Measurements from ENCODE around the gene HBS1L.
A peak's percentile ranks its signal among the peaks of the same experiment; 100 is the strongest.

HBS1L gene

DNA sequence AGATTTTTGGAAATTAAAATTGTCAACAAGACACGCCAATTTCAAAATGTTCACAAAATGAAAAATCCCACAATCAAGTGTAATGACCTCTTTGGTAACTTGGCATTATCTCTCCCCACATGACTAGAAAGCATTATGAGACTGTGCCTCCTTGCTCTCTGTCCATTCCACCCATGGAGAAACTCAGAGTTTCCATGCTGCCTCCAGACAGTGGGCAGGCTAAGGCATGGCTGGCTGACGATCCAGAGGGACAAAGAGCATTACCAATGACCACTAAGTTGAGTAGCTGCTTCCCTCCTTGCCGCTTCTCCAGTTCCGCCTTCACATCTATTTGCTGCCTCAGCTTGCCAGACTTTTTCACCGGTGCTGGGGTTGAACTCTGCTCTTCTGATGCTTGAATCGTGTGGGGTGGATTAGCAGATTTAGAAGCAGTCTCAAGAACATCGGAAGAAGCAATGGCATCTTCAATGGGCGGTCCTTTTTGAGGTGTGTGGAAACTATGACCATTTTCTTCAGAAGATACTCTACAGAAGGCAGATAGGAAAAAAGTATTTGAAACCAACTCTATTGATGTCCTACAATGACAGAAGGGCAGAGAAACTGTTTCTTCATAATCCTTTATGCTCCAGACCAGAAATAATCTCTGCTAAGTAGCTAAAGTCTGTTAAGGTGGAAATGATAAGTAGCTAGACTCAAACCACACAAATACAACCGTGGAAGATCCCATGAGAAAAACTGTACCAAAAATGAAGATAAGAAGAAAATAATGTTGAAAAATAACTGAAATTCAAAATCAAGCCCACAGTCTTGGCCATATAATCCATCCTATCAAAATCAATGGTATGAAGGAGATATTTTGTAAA lies 57.3 kb downstream of the HBS1L start:
- no peak for DNase-seq

DNA sequence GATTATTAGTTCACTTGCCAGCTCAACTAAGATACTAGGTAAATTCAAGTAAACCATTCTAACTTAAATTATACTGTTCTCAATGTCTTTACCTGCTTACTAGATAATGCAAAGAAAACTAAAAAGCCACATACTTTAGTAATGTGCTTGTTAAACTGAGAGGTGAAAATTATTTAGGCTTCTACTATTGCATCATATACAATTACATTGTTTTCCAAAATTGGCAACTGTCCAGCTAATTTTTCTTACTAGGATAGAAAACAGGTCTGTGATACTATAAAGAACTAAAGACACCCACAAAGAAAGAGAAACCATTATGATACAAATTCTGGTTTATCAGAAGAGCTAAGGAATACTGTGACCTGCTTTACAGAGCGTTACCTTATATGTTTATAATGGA lies 59.1 kb downstream of the HBS1L start:
- no peak for DNase-seq

DNA sequence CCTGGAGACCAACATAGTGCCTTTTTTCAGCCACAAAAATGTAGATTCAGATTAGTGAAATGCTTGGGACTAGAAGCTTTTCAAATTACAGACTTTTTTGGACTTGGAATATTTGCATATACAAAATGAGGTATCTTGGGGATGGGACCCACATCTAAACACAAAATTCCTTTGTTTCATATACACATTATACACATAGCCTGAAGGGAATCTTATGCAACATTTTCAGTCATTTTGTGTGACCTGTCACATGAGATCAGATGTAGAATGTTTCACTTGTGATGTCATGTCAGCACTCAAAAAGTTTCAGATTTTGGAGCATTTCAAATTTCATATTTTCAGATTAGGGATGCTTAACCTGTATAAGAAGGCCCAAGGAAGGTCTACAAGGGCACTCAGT lies 60.2 kb downstream of the HBS1L start:
- no peak for DNase-seq

DNA sequence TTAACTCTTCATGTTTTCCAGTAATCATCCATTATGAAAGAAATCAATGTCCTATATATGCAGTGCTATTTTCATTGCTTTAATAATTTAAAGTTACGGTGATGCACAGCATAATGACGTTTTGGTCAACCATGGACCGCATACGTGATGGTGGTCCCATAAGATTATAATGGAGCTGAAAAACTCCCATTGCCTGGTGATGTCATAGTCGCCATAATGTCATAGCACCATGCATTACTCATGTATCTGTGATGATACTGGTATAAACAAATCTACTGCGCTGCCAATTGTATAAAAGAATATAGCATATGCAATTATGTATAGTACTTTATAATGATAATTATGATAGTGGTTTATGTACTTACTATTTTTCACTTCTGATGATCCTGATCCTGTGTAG lies 62.5 kb downstream of the HBS1L start:
- no peak for DNase-seq

DNA sequence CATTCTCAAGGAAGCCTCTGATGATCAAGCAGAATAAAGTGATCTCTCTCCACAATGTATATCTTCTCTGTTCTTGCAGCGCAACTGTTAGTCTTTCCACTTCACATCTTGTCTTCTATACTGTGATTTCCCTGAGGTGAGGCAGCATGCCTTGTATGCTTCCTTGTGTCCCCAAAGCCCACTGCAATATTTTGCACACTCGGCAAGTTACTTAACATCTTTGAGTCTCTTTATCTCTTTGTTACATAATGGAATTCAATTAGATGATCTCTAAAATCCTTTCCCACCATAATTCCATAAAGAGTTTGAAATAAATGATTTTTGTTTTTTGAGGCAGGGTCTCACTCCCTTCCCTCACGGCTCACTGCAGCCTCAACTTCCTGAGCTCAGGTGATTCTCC lies 64.4 kb downstream of the HBS1L start:
- no peak for DNase-seq

DNA sequence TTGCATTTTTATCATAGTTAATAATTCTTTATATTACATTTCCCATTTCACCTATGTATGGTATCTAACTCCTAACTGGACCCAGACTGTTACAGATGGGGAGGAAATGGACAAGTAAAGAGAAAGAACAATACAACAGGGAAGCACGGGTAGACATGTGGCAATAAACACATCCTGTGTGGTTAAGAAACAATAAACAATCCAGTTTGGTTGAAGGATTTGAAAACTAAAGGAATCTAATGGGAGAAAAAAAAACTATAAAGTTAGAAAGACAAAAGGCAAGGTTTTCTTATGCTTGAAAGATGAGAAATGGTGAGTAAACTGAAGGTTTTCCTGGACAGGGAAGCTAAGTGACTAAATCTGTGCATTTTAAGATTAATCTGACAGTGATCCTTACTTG lies 69.8 kb downstream of the HBS1L start:
- DNase-seq = no peak

DNA sequence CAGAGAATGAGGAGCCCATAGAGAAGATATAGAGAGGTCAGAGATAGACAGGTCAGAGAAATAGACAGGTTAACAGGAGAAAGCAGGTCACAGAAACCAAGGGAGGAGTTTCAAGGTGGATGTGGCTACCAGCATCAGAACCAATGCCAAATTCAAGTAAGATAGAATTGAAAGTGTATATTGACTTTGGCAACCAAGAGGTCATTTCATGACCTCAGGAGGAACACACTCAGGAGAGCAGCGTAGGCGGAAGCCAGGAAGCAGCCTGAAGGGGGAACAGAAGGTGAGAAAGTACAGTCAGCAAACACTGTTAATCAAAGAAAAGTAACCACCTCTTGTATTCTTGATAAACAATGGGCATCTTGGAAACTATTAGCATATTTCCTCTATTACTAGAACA lies 70.8 kb downstream of the HBS1L start:
- DNase-seq = no peak

DNA sequence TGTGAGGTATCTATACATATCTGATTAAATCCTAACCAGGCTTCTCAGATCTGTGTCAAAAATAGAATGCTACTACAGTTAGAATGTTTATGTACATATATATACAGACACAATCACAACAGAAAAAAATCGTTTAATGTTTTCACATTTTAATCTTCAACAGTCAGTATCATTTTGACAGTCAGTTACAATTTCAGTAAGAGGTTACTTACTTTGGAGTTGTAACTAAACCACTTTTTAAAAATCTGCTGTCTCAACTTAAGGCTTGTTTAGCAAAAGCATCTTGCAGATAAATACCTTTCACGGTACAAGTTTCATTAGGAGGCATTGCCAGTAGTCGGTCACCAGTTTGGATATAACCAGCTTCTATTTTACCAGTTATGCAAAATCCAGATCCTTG lies 72.5 kb downstream of the HBS1L start:
- DNase-seq = no peak

DNA sequence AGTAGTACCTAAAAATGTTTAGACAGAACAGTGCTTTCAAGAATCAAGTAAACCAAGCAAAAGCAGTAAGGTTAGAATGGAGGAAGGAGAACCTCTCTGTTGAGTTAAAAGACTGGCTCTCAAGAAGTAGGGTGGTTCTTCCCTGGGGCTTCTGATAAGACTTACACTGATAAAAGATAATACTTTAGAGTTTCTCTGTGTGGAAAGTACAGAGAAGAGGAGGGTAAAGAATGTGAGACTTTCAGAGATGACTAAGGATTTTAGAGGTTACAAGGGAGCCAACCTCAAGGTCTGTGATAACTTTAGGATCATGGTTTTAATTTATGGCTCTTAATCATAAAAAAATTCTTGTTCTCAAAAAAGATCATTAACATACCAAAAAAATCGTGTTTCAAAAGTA lies 73.8 kb downstream of the HBS1L start:
- no peak for DNase-seq

DNA sequence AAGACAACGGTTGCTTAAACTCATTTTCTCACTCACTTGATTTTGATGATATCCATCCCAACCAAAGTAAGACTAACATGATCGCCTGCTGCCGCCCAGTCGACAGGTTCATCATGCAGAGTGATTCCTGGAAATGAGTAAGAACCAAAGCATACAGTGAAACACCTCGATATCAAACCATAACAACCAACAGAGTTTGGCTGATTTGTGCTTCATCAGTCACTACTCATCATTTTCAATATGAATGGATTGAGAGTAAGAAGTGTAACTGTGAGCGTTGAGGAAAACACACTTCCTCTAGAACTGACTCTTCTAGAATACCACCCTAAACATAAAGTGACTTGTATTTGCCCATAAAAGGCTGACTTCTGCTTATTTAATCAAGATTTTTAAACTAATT lies 75.5 kb downstream of the HBS1L start:
- peak; percentile 65 for DNase-seq

DNA sequence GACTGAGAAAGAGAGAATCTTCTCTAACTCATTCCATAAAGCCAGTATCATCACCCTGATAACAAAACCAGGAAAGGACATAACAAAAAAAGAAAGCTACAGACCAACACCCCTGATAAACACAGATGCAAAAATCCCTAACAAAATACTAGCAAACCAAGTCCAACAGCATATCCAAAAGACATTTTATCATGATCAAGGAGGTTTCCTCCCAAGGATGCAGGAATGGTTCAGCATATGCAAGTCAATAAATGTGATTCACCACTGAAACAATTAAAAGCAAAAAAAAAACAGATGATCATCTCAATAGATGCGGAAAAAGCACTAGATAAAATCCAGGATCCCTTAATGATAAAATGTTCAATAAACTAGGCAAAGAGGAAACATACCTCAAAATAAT lies 80.3 kb downstream of the HBS1L start:
- DNase-seq = no peak

DNA sequence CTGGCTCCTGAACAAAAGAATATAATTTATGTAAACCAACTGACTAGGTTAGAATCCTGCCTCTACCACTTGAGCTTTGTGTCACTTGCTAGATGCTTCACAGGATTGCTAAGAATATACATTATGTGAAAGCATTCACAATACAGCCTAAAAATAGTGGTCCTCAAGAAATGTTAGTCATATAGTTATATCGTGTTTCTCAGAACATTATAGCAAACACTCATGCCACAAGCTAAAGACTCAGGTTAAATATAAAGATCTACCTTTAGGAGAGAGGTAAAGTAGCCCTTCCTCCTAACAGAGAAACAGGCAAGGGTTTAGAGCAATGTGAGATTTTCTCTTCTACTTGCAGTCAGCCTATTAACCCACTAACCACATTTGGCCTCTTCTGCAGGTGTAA lies 86.9 kb downstream of the HBS1L start:
- no peak for DNase-seq

DNA sequence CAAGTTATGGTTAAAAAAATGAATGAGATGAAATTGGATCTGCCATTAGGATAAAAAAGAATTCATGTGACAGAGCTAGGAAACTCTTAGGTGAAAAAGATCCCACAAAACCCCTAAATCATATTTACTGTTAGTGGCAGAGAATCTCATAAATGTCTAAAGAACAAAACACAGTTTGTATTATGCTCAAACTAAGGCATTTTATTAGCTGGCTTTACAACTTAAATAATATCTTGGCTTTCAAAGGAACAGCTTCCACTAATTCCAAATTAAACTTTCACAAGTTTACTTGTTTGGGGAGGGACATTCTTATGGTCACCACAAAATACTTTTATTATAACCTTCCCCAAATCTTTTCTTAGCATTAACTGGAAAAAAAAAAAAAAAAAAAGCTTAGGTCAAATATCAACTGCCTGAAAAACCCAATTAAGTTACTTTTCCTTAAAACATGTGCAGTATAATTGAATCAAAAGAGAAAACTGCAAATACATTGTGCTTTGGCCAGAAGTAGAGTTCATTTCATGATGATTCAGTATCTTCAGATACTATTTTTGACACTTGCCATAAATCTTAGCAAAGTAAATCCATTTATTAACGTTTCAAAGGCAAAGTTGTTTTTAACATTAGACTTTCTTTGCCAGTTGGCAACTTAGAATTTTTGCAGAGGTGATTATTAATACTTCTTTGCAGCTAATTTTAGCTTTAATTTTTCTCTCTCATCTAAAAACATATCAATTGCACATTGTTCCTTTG lies 90.0 kb downstream of the HBS1L start:
- no peak for DNase-seq

DNA sequence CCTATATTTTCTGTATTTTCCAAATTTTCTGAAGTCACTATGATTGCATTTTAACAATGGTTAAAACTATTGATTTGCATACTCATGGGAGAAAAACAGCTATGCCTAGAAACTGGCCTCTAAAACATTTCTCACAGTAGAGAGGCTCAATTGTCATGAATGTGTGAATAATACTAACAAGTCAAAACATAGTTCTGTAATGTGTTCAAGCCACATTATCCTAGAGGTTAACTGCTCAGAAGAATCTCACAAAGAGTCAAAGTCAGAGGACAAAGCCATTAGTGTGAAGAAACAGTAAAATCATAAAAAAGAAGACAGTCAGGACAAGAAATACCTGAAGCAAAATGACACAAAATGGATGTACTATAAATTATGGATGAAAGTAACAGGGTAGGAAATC lies 92.2 kb downstream of the HBS1L start:
- no peak for DNase-seq

DNA sequence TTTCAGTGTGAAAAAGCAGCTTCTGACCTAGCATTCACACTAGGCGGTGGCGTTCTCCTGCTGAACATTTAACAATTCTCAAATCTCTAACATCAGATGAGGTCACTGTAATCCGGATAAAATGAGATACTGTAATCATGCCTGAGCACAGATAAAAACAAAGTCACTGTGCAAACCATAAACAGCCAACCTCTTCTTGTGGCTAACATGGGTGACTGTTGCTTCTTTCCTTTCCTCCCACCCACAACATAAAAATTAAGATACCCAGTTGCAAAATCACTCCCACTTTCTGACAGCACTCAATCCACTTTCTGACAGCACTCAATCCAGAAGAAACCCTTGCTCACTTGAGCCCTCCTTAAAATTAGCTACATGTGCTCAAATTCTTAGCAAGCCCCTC lies 93.3 kb downstream of the HBS1L start:
- DNase-seq = no peak

DNA sequence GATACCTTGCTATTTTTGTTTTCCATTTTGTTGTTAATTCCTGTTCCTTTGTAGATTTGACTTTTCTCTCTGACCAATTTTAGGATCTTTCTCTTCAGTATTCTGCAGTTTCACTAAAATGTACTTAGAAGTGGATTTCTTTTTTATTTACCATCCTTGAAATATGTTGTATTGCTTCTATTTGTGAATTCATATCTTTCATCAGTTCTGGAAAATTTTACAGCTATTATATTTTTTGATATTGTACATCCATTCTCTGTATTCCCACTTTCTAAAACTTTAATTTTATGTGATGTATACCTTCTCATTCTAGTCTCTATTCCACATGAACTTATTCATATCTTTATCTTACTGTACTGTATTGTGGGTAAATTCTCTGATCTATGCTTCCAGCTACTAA lies 95.0 kb downstream of the HBS1L start:
- no peak for DNase-seq

DNA sequence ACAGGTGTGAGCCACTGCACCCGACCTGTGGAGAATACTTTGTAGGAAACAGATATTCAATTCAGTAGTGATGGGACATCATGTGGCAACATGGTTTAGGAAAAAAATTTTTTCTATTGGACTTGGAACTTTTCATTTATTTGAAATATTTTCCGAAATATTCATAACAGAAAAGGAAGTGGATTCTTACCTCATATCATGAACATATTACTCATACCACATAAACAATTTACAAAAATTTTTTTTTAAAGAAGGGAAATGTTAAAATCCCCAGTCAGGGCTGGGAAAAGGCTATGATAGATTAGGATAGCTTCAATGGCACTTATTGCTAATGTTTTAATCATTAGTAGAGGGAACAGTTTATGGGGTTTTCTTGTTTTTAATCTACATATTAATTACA lies 97.9 kb downstream of the HBS1L start:
- no peak for DNase-seq

DNA sequence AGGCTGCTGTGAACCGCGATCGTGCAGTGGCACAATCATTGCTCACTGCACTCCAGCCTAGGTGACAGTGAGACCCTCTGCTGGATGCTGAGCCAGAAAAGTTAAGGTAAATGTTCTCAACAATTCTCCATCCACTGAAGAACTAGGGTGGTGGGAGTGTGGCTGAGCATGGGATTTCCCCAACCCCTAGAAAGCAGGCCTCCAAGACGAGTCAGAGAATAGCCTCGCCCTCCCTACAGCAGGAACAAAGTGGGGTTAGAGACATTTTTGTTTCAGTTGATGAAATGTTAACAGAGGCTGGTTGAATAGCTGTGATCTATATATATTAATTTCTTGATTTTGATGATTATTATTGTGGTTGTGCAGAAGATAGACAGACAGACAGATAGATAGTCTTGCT lies 98.6 kb downstream of the HBS1L start:
- no peak for DNase-seq

DNA sequence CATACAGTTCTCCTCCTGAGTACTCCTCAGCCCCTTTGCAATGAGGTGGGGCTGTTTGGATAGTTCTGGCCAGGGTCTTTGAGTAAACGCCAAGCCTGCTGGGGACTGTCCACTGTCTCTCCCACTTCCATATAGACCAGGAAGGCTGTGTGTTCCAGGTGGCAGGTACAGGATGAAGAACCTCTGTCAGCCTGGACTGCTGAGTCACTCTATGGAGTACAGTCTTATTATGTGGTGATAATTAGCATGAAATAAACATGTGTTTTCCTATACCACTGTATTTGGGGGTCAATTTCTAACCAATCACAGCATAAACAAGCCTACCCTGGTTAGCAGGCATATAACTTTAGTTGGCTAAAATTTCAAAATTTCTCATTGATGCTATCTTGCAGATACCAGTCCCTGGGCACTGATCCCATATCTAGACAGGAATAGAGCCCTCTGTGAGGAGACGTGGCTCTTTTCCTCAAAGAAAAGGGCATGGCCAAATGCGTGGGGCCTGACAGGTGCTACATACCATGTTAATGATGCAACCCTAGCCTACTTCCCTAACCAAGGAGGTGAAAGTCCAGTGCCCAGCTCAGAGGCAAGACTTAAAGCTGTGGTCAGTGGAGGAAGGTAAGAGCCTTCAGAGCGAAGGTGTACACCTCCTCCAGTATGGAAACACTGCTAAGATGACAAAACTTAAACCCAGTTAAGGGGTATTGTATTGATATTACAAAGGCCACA lies 100.2 kb downstream of the HBS1L start:
- no peak for DNase-seq

DNA sequence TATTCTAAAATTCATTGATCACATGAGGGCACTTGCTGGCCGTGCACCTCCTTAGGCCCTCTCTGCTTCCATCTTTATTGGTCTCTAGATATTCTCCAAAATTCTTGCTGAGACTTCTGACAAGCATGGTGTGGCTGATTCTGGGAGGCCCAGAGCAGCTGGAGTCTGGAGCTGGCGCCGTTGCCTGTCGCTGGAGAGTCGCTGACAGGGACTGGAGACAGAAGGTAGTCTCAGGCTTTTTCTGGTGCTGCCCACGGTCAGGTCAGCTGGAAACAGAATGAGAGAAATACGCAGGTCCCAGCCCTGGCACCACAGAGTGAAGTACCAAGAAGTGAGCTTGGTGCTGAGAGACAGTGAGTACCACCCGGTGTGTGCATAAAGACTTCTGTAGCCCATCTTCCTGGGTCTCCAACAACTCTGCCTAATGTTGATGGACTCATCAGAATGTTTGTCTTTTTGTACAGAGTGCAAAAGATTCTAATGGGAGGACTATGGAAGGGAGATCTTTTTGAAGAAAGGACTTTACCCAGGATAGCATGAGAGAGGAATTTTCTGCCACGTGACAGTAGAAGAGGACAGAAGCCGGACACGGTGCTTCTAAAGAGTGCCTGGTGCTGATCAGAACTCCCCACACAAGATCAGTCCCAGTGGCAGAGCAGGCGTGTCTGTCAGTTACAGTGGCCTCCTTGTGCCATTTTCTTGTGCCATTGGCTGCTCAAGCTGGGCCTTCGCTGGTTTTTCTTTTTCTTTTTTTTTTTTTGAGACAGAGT lies 102.9 kb downstream of the HBS1L start:
- no peak for DNase-seq

DNA sequence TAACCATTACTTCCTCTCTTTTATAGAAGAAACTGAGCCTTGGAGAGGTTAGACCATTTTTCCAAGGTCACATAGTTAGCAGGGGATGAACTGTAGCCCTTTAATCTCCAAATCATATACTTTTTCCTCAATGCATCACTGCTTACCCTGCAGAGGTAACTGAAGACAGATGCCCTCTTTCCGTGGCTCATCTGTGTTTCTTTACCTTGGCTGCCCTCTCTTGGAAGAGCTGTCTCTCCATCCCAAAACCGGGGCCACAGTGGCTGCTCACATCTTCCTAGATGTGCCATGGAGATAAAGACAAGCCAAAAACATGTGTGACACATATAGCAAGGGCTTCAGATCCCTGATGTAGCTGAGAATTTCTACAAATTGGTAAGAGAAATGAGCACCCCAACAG lies 104.1 kb downstream of the HBS1L start:
- DNase-seq = no peak

DNA sequence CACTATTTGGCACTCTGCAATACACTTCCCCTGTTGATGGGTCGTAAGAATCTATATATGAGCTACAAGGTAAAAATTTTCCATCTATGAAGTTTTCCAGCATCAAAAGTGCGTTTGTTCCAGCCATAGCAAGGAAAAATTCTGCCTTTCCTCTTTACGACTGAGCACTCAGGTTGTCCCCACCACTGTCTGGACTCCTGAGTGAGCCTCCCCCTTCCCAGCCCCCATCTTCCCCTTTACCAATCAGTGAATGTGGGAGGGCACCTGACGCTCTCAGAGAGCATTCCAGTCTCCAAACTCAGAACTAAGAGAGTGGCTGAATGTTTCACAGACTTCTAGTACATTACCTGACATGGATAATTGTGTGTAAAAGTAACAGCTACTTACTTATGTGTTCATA lies 104.7 kb downstream of the HBS1L start, which contains the start of gene ALDH8A1:
TSS of gene ALDH8A1 (minus strand) at position 175 of the 400 bp plus-strand sequence. CDS start at position 127, 48 bp downstream.
- no peak for DNase-seq

DNA sequence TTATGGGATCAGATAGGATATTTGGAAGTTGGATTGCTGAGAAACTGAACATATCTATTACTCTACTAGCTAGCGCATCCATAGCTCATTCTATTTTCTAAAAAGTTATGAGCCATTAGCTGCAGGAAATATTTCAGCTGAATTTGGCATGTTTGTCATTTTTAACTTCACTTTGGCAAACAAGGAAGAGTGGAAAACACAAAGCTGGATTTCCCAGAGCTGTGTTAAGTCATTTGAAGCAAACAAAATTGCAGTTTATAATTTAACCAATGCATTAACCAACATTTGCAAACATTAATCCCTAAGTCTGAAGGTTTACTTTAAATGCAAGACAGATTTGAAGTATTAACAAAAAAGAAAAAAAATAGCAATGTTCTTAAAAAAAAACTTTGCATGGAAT lies 105.9 kb downstream of the HBS1L start:
- no peak for DNase-seq
